GM13977 (cell line): ENCODE measurements around the gene FXYD3.
A peak's percentile ranks its signal among the peaks of the same experiment; 100 is the strongest.

Experiments
- DNase-seq: peaks from one replicate; pipeline ENCODE4 v3.0.0; 2012; ENCODE audit warnings: low spot score
- CTCF ChIP-seq: IDR thresholded peaks from 2 replicates; pipeline ENCODE4 v1.5.1; 2012; ENCODE audit warnings: mild to moderate bottlenecking, control low read depth; ENCODE audit not compliant: insufficient read depth; ENCODE audit errors: extremely low read depth, missing control alignments
- in situ Hi-C: fragments of 300-500 bp; cut with MboI; formaldehyde crosslinking; loops from one replicate; pipeline ENCODE4 v1.12.0; 2022; ENCODE audit warnings: low sequenced_read_pairs, low pct_unique_long_range_greater_than_20kb, mixed read lengths, inconsistent platforms; ENCODE audit not compliant: unreplicated experiment

The FXYD3 gene

GRCh38 chr19:35141837-35142605, 26.4 kb downstream of the FXYD3 start:
- in situ Hi-C loops: no loop called here
- no peak for DNase-seq
- no peak for TF ChIP-seq CTCF

- peak; percentile 74 for TF ChIP-seq CTCF
- in situ Hi-C loops: no loop called here
- DNase-seq: peak; percentile 83
Observed at GRCh38 chr19:35142606-35143230, 27.1 kb downstream of the FXYD3 start.

- no peak for DNase-seq
- in situ Hi-C loops: no loop called here
- no peak for TF ChIP-seq CTCF
Observed at GRCh38 chr19:35143231-35143715, 27.6 kb downstream of the FXYD3 start, which contains the start of gene FXYD7. Gene FXYD7 (plus strand): TSS chr19:35143255. CDS start chr19:35143334, 79 bp downstream.

GRCh38 chr19:35143818-35144217, 28.2 kb downstream of the FXYD3 start:
- DNase-seq: no peak
- in situ Hi-C loops: no loop called here
- no peak for TF ChIP-seq CTCF

- in situ Hi-C loops: no loop called here
- no peak for DNase-seq
Observed at GRCh38 chr19:35144259-35144599, 28.6 kb downstream of the FXYD3 start.

More at GRCh38 chr19:35144259-35144599, 28.6 kb downstream of the FXYD3 start:
- no peak for TF ChIP-seq CTCF
